H7 (cell line): ENCODE results near the gene ATXN10. TPM values are rescaled to one million over a fixed set of nuclear protein-coding genes. Genes with fewer than 3 reads are reported as not detected.

Experiments used
- DNase-seq: peaks from one replicate; pipeline ENCODE4 v3.0.0; 2012
- H3K27me3 ChIP-seq: 2 replicates; pipeline ENCODE4 v1.6.0; 2011; ENCODE audit warnings: mild to moderate bottlenecking, low read length; ENCODE audit not compliant: control insufficient read depth, insufficient read depth
- H3K36me3 ChIP-seq: replicated peaks from 2 replicates; pipeline ENCODE4 v1.5.1; 2011; ENCODE audit warnings: low read length; ENCODE audit not compliant: control insufficient read depth, insufficient read depth
- H3K4me3 ChIP-seq: 2 replicates; pipeline ENCODE4 v1.5.1; 2011; ENCODE audit warnings: low read depth, mild to moderate bottlenecking, control low read depth, low read length, moderate library complexity; ENCODE audit not compliant: insufficient read depth
- total RNA-seq: library from RNA; depleted of rRNA; stranded (reverse); fragments of >200 nt; shearing (Covaris generic); gene quantifications from 2 replicates; pipeline ENCODE4 v1.2.3, GENCODE V29; 2014

Gene ATXN10
- total RNA-seq, 1 experiment from 2014 or later, result 62.7 TPM

DNA sequence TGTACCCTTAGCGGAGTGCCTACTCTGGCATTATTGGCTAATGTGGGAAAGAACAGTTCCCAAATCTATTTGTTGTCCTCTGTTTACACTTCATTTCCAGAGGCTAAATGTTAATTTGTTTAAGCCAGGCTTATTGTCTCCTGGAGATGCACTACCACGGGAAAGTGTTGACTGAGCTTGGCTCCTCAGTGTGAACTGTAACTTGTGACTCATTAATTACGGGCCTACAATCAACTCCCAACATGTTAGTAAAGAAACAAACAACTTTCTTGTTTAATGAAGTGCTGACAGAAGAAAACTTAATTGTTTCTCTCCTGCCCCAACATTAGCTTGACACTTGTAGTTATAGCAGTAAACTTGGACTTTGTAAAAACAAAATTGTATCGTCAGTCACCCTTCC is 130.4 kb downstream of the ATXN10 start:
- Histone ChIP-seq H3K36me3 (no peaks in the 10 kb centered on the region; the same call in 1 of the 2 replicates), H3K27me3 (no peaks in the 10 kb centered on the region), H3K4me3 (no peak overlapping the region)
- DNase-seq, result no peak

DNA sequence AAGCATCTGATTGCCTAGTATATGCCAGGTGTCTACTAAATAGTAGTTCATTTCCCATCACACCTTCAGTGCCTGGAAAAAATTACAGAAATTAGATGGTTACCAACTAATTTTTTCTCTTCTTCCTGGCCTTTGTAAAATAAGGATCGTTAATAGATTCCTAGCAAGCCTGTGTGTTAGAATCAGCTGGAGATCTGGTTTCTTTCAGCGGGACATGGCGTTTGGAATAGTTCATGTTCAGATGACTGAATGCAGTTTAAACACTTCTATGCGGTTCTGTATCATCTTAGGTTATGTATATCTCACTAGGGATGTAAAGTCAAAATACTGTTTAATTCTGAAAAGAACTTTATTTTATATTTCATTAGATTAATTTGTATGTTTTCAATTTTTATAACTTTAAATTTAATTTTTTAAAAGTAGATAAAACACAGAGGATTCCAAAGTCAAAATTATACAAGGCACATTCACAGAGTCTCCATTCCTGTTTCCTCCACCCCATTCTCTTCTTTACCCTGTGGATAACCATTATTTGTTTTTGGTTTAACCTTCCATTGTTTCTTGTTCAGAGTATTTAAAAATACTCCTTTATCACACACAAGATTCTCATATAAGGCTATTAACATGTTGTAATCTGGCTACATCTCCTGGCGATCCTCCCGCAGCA is 132.8 kb downstream of the ATXN10 start:
- Histone ChIP-seq H3K36me3 (no peaks in the 10 kb centered on the region), H3K4me3 (no peak overlapping the region), H3K27me3 (no peaks in the 10 kb centered on the region)
- no peak for DNase-seq

DNA sequence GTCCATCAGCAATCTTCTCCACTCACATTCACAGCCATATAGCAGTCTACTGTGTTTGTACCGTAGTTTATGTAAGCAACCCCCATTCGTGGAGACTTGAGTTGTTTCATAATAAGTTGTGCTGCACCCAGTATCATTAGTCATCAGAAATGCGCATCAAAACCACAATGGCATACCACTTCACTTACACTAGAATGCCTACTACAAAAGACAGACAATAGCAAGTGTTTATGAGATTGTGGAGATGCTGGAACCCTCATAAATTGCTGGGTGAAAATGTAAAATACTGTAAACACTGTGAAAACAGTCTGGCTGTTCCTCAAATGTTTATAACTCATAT is 133.3 kb downstream of the ATXN10 start:
- DNase-seq, result no peak
- H3K36me3 ChIP-seq, result no peaks in the 10 kb centered on the region
- H3K4me3 ChIP-seq, result no peak overlapping the region
- no peaks in the 10 kb centered on the region for H3K27me3 ChIP-seq

DNA sequence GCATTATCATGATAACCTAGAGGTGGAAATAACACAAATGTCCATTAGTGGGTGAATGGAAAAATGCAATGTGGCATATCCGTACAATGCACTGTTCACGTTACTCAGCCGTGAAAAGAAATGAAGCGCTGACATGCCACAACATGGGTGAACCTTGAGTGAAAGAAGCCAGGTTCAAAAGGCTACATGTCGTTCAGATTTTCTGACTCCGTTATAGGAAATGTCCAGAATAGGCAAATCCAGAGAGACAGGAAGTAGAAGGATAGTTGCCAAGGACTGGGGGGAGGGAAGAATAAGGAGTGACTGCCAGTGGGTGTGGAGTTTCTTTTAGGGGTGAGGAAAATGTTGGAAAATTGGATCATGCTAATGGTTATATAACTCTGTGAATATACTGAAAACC is 133.8 kb downstream of the ATXN10 start:
- H3K36me3 ChIP-seq, result no peaks in the 10 kb centered on the region
- H3K4me3 ChIP-seq, result no peak overlapping the region

DNA sequence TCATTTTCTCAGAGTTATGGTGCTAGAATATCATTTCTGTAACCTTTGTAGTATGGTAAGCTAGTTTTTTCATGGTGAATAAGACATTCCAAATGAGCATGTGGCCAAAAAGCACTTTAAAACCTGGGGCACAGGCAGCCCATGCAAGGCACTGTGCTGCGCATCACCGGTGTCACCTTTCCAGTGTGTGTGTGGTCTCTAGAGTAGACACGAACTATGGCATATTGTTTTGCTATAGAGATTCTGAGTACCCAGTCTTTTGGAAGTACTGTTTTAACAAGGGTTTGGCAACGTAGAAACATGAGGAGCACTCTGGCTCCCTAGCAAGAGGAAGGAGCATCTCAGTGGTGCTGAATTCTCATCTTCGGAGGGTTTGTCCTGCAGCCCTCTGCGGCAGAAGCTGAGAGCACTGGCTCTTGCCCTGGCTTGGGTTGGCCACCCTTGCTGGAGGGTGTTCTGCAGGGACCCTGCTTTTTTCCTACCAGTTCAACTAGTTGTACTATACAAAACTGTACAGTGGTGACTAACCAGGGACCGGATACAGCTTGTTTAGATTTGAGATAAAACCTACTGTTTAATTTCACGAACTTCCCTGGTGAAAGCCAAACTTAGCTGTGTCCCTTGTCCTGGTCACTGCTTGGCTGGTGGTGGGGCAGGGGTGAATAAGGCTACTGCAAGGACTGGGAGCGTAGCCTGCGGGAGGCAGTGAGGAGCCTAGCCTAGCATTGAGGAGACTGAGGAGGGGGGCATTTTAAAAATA is 135.7 kb downstream of the ATXN10 start:
- Histone ChIP-seq H3K4me3 (no peak overlapping the region), H3K27me3 (no peaks in the 10 kb centered on the region), H3K36me3 (0 out of 2 replicates have a peak, but pooled peaks cover 1% of the 10 kb centered on the region)
- DNase-seq, result no peak

More for the DNA sequence above, 133.8 kb downstream of the ATXN10 start:
- no peaks in the 10 kb centered on the region for H3K27me3 ChIP-seq
- DNase-seq, result no peak

DNA sequence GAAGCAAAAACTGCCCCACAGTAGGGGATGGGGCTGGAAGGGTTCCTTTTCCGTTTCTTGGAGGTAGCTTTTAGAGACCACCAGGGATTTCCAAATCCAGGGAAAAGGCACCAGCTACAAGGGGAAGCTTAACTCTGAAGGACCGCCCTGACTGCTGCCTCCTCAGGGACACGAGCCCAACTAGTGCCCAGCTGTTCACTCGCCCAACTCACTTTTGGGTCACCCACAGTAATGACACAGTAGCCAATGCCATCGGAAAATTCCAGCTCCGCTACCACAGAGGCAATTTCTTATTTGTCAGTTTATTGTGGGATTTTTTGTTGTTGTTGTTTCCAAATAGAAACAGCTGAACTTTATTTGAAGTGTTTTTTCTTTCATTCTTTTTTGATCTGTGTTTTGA is 141.3 kb downstream of the ATXN10 start:
- no peak overlapping the region for H3K4me3 ChIP-seq
- no peak for DNase-seq
- no peaks in the 10 kb centered on the region for H3K27me3 ChIP-seq
- peaks cover 1% of the 10 kb centered on the region; the same call in 1 of the 2 replicates for H3K36me3 ChIP-seq

DNA sequence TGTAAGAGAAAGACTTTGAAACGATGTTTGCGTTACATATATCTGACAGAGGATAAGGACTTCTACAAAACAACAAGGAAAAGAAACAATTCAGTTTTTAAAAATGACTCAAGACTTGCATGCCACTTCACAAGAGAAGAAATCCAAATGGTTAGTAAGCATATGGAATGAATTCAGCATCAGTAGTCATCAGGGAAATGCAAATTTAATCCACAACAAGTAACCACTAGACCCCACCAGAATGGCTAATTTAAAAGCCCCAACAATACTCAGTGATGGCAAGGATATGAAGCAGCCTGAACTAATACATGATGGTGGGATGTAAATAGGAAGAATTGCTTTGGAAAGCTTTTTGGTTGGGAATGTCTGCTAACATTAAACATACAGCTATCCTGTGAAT is 142.6 kb downstream of the ATXN10 start:
- H3K4me3 ChIP-seq, result no peak overlapping the region
- peaks cover 2% of the 10 kb centered on the region; the same call in 1 of the 2 replicates for H3K36me3 ChIP-seq
- no peaks in the 10 kb centered on the region for H3K27me3 ChIP-seq
- no peak for DNase-seq

DNA sequence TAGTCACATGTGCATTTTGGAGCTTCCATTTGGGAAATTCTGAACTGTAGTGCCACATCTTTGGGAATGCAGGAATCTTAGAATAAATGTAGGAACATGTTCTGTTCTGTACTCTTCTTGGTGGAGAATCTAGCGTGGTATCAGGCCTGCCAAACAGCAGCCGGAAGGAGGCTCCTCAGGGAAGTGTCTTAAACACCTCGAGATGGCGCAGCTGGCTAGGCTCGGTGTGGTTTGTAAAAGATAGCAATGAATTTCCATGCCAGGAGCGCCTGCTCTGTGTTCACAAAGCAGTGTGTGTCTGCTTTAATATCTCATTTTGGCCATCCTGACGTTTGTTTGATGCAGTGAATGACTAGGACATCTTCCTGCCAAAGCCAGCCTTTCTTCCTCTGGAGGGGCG is 145.1 kb downstream of the ATXN10 start:
- H3K36me3 ChIP-seq, result peaks cover 2% of the 10 kb centered on the region; the same call in 1 of the 2 replicates
- H3K4me3 ChIP-seq, result no peak overlapping the region
- DNase-seq, result no peak
- no peaks in the 10 kb centered on the region for H3K27me3 ChIP-seq

DNA sequence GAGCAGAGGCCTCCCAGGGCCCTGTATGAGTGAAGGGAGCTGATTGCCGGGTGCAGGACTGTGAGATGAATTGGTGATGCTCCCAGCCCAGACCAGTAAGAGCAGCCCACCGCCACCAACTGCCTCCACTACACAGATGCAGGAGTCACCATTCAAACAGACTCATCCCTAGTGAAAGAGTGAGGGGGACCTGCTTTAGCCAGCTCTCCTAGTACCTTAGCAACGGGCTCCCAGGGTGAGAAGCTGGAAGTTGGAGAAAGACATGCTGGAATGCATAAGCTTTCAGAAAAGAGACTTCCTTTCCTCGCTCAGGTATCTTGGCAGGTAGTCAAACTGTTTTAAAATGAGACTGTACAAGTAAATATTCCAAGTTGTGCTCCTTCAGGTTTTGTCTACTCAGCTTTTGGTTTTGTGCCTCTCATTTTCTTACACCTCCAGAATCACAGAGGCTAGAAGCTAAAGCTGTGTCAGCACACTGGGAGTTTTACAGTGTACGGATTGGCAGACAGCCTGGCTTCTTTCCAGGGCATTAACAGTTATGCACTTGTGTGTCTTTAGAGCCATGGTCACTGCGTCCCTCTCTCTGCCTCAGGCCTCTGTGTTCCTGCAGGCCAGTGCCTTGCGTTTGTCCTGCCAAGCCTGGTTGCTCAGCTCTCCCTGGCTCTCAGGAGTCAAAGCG is 146.2 kb downstream of the ATXN10 start:
- no peak for DNase-seq
- peaks cover 1% of the 10 kb centered on the region; the same call in 1 of the 2 replicates for H3K36me3 ChIP-seq
- H3K27me3 ChIP-seq, result no peaks in the 10 kb centered on the region
- H3K4me3 ChIP-seq, result no peak overlapping the region

DNA sequence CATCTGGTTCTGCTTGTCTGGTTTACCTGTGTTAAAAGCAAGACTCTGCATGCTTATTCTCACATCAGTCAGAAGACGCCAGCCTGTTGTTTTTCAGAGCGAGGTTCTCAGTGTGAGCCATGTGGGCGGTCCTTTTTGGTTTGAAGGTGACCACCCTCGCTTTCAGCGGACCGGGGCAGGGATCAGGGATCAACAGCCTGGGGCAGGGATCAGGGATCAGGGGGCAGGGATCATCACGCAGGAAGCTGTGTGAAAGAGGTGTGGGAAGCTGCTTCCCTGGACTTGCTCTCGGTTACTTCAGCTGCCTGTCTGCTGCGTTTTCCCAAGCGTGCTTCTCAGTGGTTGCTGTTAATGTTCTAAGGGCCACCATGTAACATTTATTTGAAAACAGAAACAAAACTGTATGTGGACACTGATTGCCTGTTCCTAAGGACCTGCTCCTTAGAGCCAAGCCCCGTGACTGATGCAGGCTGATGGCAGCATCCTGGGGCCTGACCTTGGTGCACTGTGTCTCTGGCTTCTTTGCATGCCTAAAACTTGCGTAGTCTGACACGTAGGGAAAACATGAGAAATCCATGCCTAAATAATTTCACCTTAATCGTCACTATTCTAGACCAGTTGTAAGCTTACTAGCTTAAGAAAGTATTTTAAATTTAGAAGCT is 146.9 kb downstream of the ATXN10 start:
- Histone ChIP-seq H3K4me3 (no peak overlapping the region), H3K36me3 (peaks cover 1% of the 10 kb centered on the region; the same call in 1 of the 2 replicates), H3K27me3 (no peaks in the 10 kb centered on the region)
- DNase-seq, result no peak

DNA sequence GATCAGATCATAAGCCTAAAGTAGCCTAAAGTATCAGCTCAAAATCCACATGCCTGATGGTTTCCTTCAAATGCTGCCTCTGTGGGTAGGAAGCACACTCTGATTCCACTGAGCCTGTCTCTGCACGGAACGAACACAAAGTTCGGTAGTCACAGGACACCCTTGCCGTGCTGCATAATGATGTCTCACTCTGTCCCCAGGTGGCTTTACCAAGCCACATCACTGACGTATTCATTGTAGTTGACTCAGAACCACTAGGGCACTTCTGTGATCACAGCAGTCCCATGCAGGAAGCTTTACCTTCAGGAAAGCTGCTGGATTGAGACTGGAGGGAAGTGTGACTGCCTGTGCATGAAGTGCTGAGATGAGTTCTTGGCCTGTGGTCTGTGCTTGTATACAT is 147.7 kb downstream of the ATXN10 start:
- Histone ChIP-seq H3K4me3 (no peak overlapping the region), H3K36me3 (peaks cover 1% of the 10 kb centered on the region; the same call in 1 of the 2 replicates), H3K27me3 (no peaks in the 10 kb centered on the region)
- no peak for DNase-seq

DNA sequence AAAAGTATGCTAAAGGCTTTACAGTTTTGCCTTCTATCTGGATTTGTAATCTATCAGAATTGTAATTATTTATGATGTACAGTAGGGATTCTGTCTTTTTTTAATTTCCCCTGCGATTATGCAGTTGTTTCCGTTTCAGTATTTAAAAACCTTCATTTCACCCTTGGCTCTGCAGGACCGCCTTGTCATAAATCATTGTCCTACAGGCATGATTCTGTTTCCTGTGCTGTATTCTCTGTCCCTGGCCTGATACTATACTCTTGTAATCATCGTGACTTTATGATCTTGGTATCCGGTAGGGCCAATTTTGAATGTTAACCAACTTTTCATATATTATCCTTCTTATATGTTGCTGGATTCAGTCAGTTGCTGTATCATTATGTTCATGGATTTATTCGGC is 151.7 kb downstream of the ATXN10 start:
- Histone ChIP-seq H3K27me3 (no peaks in the 10 kb centered on the region), H3K36me3 (peaks cover 1% of the 10 kb centered on the region), H3K4me3 (no peak overlapping the region)
- DNase-seq, result no peak

DNA sequence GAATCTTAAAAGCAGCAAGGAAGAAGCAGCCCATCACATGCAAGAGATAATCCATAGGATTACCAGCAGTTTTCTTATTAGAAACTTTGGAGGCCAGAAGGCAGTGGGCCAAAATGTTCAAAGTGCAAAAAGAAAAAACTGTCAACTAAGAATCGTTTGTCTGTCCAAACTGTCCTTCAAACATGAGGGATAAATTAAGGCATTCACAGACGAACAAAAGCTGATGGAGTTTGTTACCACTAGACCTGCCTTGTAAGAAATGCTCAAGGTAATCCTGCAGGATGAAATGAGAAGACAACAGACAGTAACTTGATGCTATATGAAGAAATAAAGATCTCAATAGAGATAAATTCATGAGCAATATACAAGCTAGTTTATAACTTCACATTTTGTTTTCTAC is 154.9 kb downstream of the ATXN10 start:
- Histone ChIP-seq H3K4me3 (no peak overlapping the region), H3K27me3 (no peaks in the 10 kb centered on the region), H3K36me3 (no peaks in the 10 kb centered on the region; the same call in 1 of the 2 replicates)
- no peak for DNase-seq

DNA sequence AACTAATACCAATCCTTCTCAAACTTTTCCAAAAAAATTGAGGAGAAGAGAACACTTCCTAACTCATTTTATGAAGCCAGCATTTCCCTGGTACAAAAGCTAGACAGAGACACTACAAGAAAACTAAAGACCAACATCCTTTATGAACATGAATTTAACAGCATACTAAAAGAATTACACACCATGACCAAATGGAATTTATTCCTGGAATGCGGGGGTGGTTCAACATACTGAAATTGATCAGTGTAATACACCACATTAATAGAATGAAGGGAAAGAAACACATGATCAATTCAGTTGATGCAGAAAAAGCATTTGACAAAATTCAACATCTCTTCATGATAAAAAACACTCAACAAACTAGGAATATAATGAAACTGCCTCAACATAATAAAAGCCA is 157.2 kb downstream of the ATXN10 start:
- no peaks in the 10 kb centered on the region for H3K27me3 ChIP-seq
- H3K36me3 ChIP-seq, result peaks cover 2% of the 10 kb centered on the region
- no peak for DNase-seq
- no peak overlapping the region for H3K4me3 ChIP-seq
